HG02763 (cell line): ENCODE measurements around the gene FNDC3B.

ENCODE experiments used
- ATAC-seq: cut with Tn5 transposase; IDR thresholded peaks from one replicate; pipeline ENCODE4 v1.9.1; 2021; ENCODE audit warnings: mild to moderate bottlenecking, moderate library complexity; ENCODE audit not compliant: unreplicated experiment

FNDC3B gene

GRCh38 chr3:172184106-172184822 lies 144.9 kb downstream of the FNDC3B start:
- ATAC-seq, result no peak

- ATAC-seq, result no peak
Observed at GRCh38 chr3:172185907-172186306, 146.5 kb downstream of the FNDC3B start.

- ATAC-seq, result no peak
Observed at GRCh38 chr3:172186607-172187006, 147.2 kb downstream of the FNDC3B start.

GRCh38 chr3:172187511-172187910 lies 148.1 kb downstream of the FNDC3B start:
- ATAC-seq, result no peak

GRCh38 chr3:172188511-172188910 lies 149.1 kb downstream of the FNDC3B start:
- ATAC-seq, result no peak

- no peak for ATAC-seq
Observed at GRCh38 chr3:172189213-172189612, 149.8 kb downstream of the FNDC3B start.

- ATAC-seq, result no peak
Observed at GRCh38 chr3:172189987-172190603, 150.7 kb downstream of the FNDC3B start.

GRCh38 chr3:172190980-172191379 lies 151.6 kb downstream of the FNDC3B start:
- ATAC-seq, result no peak

GRCh38 chr3:172191629-172192028 lies 152.3 kb downstream of the FNDC3B start:
- ATAC-seq, result no peak

GRCh38 chr3:172192830-172193415 lies 153.5 kb downstream of the FNDC3B start:
- no peak for ATAC-seq

- no peak for ATAC-seq
Observed at GRCh38 chr3:172193436-172193835, 154.1 kb downstream of the FNDC3B start.

- ATAC-seq, result no peak
Observed at GRCh38 chr3:172194702-172195406, 155.5 kb downstream of the FNDC3B start.

- no peak for ATAC-seq
Observed at GRCh38 chr3:172195407-172195754, 156.0 kb downstream of the FNDC3B start.

GRCh38 chr3:172197344-172197743 lies 158.0 kb downstream of the FNDC3B start:
- ATAC-seq, result no peak

GRCh38 chr3:172198428-172198827 lies 159.1 kb downstream of the FNDC3B start:
- ATAC-seq, result no peak

GRCh38 chr3:172199850-172200369 lies 160.5 kb downstream of the FNDC3B start:
- no peak for ATAC-seq

- no peak for ATAC-seq
Observed at GRCh38 chr3:172201136-172201869, 161.9 kb downstream of the FNDC3B start.

- ATAC-seq, result no peak
Observed at GRCh38 chr3:172201870-172202236, 162.5 kb downstream of the FNDC3B start.

GRCh38 chr3:172202797-172203196 lies 163.4 kb downstream of the FNDC3B start:
- ATAC-seq, result no peak

- ATAC-seq, result no peak
Observed at GRCh38 chr3:172203522-172204258, 164.3 kb downstream of the FNDC3B start.
